H7 (cell line): ENCODE data around the gene HES4. TPM values are rescaled to one million over a fixed set of nuclear protein-coding genes. Genes with fewer than 3 reads are reported as not detected.
A peak's percentile ranks its signal among the peaks of the same experiment; 100 is the strongest.
"Not testable (repeated sequence)": the region's sequence is repeated elsewhere in the genome, so short reads cannot be mapped to it uniquely, and the experiment has no call there.

Source experiments
- DNase-seq: peaks from one replicate; pipeline ENCODE4 v3.0.0; 2012
- H3K27me3 ChIP-seq: 2 replicates; pipeline ENCODE4 v1.6.0; 2011; ENCODE audit warnings: mild to moderate bottlenecking, low read length; ENCODE audit not compliant: control insufficient read depth, insufficient read depth
- H3K36me3 ChIP-seq: replicated peaks from 2 replicates; pipeline ENCODE4 v1.5.1; 2011; ENCODE audit warnings: low read length; ENCODE audit not compliant: control insufficient read depth, insufficient read depth
- H3K4me3 ChIP-seq: 2 replicates; pipeline ENCODE4 v1.5.1; 2011; ENCODE audit warnings: low read depth, mild to moderate bottlenecking, control low read depth, low read length, moderate library complexity; ENCODE audit not compliant: insufficient read depth
- total RNA-seq: library from RNA; depleted of rRNA; stranded (reverse); fragments of >200 nt; shearing (Covaris generic); gene quantifications from 2 replicates; pipeline ENCODE4 v1.2.3, GENCODE V29; 2014

HES4 gene
- total RNA-seq, 1 experiment from 2014 or later, result 17.5 TPM

- peak overlapping the region; percentile 65 for H3K4me3 ChIP-seq
- no peaks in the 10 kb centered on the region for H3K36me3 ChIP-seq
- H3K27me3 ChIP-seq, result peaks cover 62% of the 10 kb centered on the region
- peak; percentile 90 for DNase-seq
Observed at GRCh38 chr1:1001057-1001783, 1.3 kb upstream of the HES4 start.

GRCh38 chr1:1000357-1001056 is 610 bp upstream of the HES4 start:
- Histone ChIP-seq H3K36me3 (no peaks in the 10 kb centered on the region), H3K27me3 (peaks cover 67% of the 10 kb centered on the region)
- DNase-seq, result peak; percentile 93

GRCh38 chr1:998995-999724 is 737 bp downstream of the HES4 start:
- peaks cover 62% of the 10 kb centered on the region for H3K27me3 ChIP-seq
- peak; percentile 88 for DNase-seq

More at GRCh38 chr1:1000357-1001056, 610 bp upstream of the HES4 start:
- H3K4me3 ChIP-seq, result peak overlapping the region; percentile 65

GRCh38 chr1:998745-998994 is 1.2 kb downstream of the HES4 start:
- Histone ChIP-seq H3K27me3 (peaks cover 62% of the 10 kb centered on the region), H3K4me3 (peak overlapping the region; percentile 32), H3K36me3 (no peaks in the 10 kb centered on the region)
- DNase-seq, result no peak

More at GRCh38 chr1:998995-999724, 737 bp downstream of the HES4 start:
- H3K4me3 ChIP-seq, result peak overlapping the region; percentile 65
- no peaks in the 10 kb centered on the region for H3K36me3 ChIP-seq

- Histone ChIP-seq H3K4me3 (peak overlapping the region; percentile 32), H3K36me3 (no peaks in the 10 kb centered on the region), H3K27me3 (peaks cover 60% of the 10 kb centered on the region)
- DNase-seq, result peak; percentile 88
Observed at GRCh38 chr1:997993-998744, 1.7 kb downstream of the HES4 start.

GRCh38 chr1:997713-997992 is 2.2 kb downstream of the HES4 start:
- H3K27me3 ChIP-seq, result peaks cover 62% of the 10 kb centered on the region
- no peaks in the 10 kb centered on the region for H3K36me3 ChIP-seq
- H3K4me3 ChIP-seq, result no peak overlapping the region
- peak; percentile 76 for DNase-seq

- DNase-seq, result peak; percentile 72
- Histone ChIP-seq H3K27me3 (peaks cover 61% of the 10 kb centered on the region), H3K4me3 (no peak overlapping the region), H3K36me3 (no peaks in the 10 kb centered on the region)
Observed at GRCh38 chr1:996851-997712, 2.8 kb downstream of the HES4 start.

GRCh38 chr1:995665-996633 is 3.9 kb downstream of the HES4 start:
- Histone ChIP-seq H3K4me3 (no peak overlapping the region), H3K27me3 (peaks cover 51% of the 10 kb centered on the region)
- peak; percentile 67 for DNase-seq

GRCh38 chr1:994546-994945 is 5.4 kb downstream of the HES4 start:
- not testable (repeated sequence) for H3K4me3 ChIP-seq, H3K36me3 ChIP-seq
- H3K27me3 ChIP-seq, result peaks cover 42% of the 10 kb centered on the region
- peak; percentile 30 for DNase-seq

More at GRCh38 chr1:995665-996633, 3.9 kb downstream of the HES4 start:
- no peaks in the 10 kb centered on the region for H3K36me3 ChIP-seq

GRCh38 chr1:993379-993995 is 6.4 kb downstream of the HES4 start:
- peak; percentile 35 for DNase-seq
- Histone ChIP-seq H3K27me3 (peaks cover 33% of the 10 kb centered on the region), H3K4me3 (no peak overlapping the region), H3K36me3 (no peaks in the 10 kb centered on the region)

- no peak for DNase-seq
- Histone ChIP-seq H3K27me3 (peaks cover 22% of the 10 kb centered on the region), H3K36me3 (no peaks in the 10 kb centered on the region), H3K4me3 (no peak overlapping the region)
Observed at GRCh38 chr1:992362-992761, 7.5 kb downstream of the HES4 start.

GRCh38 chr1:991895-992294 is 8.0 kb downstream of the HES4 start:
- Histone ChIP-seq H3K27me3 (peaks cover 17% of the 10 kb centered on the region), H3K36me3 (no peaks in the 10 kb centered on the region), H3K4me3 (no peak overlapping the region)
- DNase-seq, result no peak

GRCh38 chr1:991275-991674 is 8.6 kb downstream of the HES4 start:
- H3K4me3 ChIP-seq, DNase-seq, H3K36me3 ChIP-seq: not testable (repeated sequence)
- H3K27me3 ChIP-seq, result peaks cover 14% of the 10 kb centered on the region
